ENCODE data around the gene CYP26B1. TPM values are rescaled to one million over a fixed set of nuclear protein-coding genes. Genes with fewer than 3 reads are reported as not detected.
A peak's percentile ranks its signal among the peaks of the same experiment; 100 is the strongest.

CYP26B1 gene
- total and polyA plus RNA-seq, 9 donors, result 1.5 to 13.4 (median 4.5) TPM

- H3K27me3 ChIP-seq, result no peaks in the 10 kb centered on the region
- peak; percentile 67 to 84 (median 75) for DNase-seq
- H3K27ac ChIP-seq, result no peak overlapping the region
- no peak for TF ChIP-seq CTCF (IDR thresholded peaks at IDR 0.05)
- TF ChIP-seq EP300 (IDR thresholded peaks at IDR 0.05), result no peak
- TF ChIP-seq POLR2A (IDR thresholded peaks at IDR 0.05), result no peak
- H3K9me3 ChIP-seq, result no peaks in the 10 kb centered on the region
- 15 to 24% (median 15%) methylated on average over 34 to 50 of the region's 50 CpGs for WGBS, 3 donors
- H3K36me3 ChIP-seq, result no peaks in the 10 kb centered on the region
- intact Hi-C loops (cut with DNase I), result loop anchor here in 1 of 4 donors (10.0 kb wide), 1 partner anchor 592 kb away; no protein-coding TSS in a partner anchor
- H3K4me1 ChIP-seq (ENCODE audit: insufficient read depth), result peaks cover 9% of the 10 kb centered on the region
- peak overlapping the region; percentile 26 for H3K4me3 ChIP-seq
These were observed 4.9 kb downstream of the CYP26B1 start for GRCh38 chr2:72142570-72143440.

GRCh38 chr2:72141881-72142451 lies 5.7 kb downstream of the CYP26B1 start:
- peak in 4 of 5 donors; percentile 7 to 30 (median 14) for DNase-seq
- Histone ChIP-seq H3K36me3 (no peaks in the 10 kb centered on the region), H3K27me3 (no peaks in the 10 kb centered on the region), H3K4me3 (no peak overlapping the region), H3K27ac (no peak overlapping the region), H3K4me1 (ENCODE audit: insufficient read depth) (peaks cover 7% of the 10 kb centered on the region), H3K9me3 (no peaks in the 10 kb centered on the region)
- TF ChIP-seq EP300 (IDR thresholded peaks at IDR 0.05) (no peak), CTCF (IDR thresholded peaks at IDR 0.05) (no peak), POLR2A (IDR thresholded peaks at IDR 0.05) (no peak)
- intact Hi-C loops (cut with DNase I), result loop anchor here in 1 of 4 donors (10.0 kb wide), 1 partner anchor 593 kb away; no protein-coding TSS in a partner anchor
- 82 to 86% (median 86%) methylated on average over 13 of the region's 13 CpGs for WGBS, 3 donors

- Histone ChIP-seq H3K27ac (no peak overlapping the region), H3K36me3 (no peaks in the 10 kb centered on the region), H3K4me3 (no peak overlapping the region), H3K9me3 (no peaks in the 10 kb centered on the region), H3K27me3 (no peaks in the 10 kb centered on the region), H3K4me1 (ENCODE audit: insufficient read depth) (peaks cover 7% of the 10 kb centered on the region)
- WGBS, 3 donors, result 94 to 96% (median 95%) methylated on average over 5 of the region's 5 CpGs
- TF ChIP-seq EP300 (IDR thresholded peaks at IDR 0.05), result no peak
- TF ChIP-seq CTCF (IDR thresholded peaks at IDR 0.05), result no peak
- TF ChIP-seq POLR2A (IDR thresholded peaks at IDR 0.05), result no peak
- intact Hi-C loops (cut with DNase I), result loop anchor here in 1 of 4 donors (10.0 kb wide), 1 partner anchor 594 kb away; no protein-coding TSS in a partner anchor
- peak in 4 of 5 donors; percentile 1 to 27 (median 12) for DNase-seq
These were observed 6.5 kb downstream of the CYP26B1 start for GRCh38 chr2:72141032-72141645.

GRCh38 chr2:72140621-72140960 lies 7.1 kb downstream of the CYP26B1 start:
- intact Hi-C loops (cut with DNase I), result loop anchor here in 1 of 4 donors (10.0 kb wide), 1 partner anchor 594 kb away; no protein-coding TSS in a partner anchor
- 91 to 100% (median 94%) methylated on average over 4 of the region's 4 CpGs for WGBS, 3 donors

More at GRCh38 chr2:72140621-72140960, 7.1 kb downstream of the CYP26B1 start:
- DNase-seq, result peak in 2 of 5 donors; percentile 5 to 16
- H3K4me3 ChIP-seq, result no peak overlapping the region
- H3K36me3 ChIP-seq, result no peaks in the 10 kb centered on the region
- H3K27me3 ChIP-seq, result no peaks in the 10 kb centered on the region
- H3K27ac ChIP-seq, result no peak overlapping the region
- TF ChIP-seq CTCF (IDR thresholded peaks at IDR 0.05) (no peak), POLR2A (IDR thresholded peaks at IDR 0.05) (no peak), EP300 (IDR thresholded peaks at IDR 0.05) (no peak)
- H3K9me3 ChIP-seq, result no peaks in the 10 kb centered on the region
- peaks cover 7% of the 10 kb centered on the region for H3K4me1 ChIP-seq (ENCODE audit: insufficient read depth)
